T47D (cell line): ENCODE measurements around the gene SLC45A3.

Experiments used
- DNase-seq, 2 experiments: peaks; one replicate each; pipeline versions ENCODE4 v3.0.0 to v3.0.0-alpha.2; 2011 to 2012; ENCODE audit warnings: low read depth in 1 of 2, low spot score in 1 of 2
- JUND ChIP-seq: IDR thresholded peaks from 2 replicates; pipeline ENCODE4 v1.6.1; 2012; ENCODE audit warnings: low read depth
- in situ Hi-C: cut with HindIII; loops from 2 replicates; pipeline ENCODE4 v1.10.0; 2016; ENCODE audit warnings: low sequenced_read_pairs, low pct_unique_long_range_greater_than_20kb

Gene SLC45A3

DNA sequence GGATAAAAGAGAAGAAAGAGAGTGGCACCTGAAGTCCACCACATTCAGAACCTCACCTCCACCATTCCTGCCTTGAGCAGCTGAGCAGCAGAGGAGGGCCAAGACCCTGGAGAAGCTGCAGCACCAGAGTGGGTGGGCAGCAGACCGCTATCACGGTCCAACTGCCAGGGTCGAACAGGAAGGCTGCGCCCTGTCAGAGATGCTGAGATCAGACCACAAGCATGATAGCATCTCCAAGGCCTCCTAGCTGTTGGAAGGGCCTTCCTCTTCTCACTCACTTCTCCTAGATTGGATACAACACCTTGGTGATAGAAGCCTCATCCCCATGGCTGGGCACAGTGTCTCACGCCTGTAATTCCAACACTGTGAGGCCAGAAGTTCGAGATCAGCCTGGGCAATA, 12.1 kb upstream of the SLC45A3 start:
- in situ Hi-C loops = no loop called here
- TF ChIP-seq JUND = no peak
- no peak for DNase-seq

DNA sequence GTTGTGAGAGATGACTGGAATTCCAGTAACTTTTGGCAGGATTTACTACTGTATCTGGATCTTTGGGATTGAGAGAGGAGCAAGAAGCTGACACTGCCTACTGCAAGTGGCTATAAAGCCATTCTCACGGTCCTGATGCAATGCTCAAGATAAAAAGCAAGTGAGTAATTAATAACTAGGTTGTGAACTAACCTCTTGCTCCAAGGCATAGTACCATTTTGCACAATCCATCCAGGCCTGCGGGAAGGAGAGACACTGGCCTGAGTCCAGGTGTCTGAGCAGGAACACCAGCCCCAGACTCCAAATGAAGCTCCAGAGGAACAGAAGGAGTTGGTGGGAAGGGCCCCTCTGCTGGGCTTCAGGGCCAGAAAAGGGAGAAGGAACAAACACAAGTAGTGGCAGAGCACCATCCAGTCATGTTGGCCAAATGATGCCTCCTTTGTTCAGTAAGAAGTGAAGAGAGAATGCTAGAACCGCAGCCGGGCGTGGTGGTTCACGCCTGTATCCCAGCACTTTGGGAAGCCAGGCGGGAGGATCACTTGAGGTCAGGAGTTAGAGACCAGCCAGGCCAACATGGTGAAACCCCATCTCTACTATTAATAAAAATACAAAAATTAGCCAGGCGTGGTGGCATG, 9.9 kb upstream of the SLC45A3 start:
- TF ChIP-seq JUND = no peak
- in situ Hi-C loops = no loop called here
- no peak for DNase-seq

DNA sequence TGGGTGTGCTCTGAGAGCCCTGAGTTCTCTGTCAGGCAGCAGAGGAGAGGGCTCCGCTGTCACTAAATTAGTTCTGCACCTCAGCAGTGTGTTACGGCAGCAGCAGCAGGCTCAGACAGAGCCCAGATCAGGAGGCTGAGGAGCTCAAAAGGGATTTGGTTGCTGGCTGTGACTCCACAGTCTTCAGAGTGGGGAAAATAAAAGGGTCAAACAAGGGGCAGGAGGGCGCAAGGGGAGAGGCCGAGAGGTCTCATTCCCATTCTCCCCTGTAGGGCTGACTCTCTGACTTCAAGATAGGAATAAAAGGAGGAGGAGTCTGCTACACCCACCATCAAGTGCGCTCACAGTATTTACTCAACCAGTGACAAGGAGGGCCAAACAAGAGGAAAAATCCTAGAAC, 9.2 kb upstream of the SLC45A3 start:
- TF ChIP-seq JUND = no peak
- in situ Hi-C loops = no loop called here
- DNase-seq = no peak

DNA sequence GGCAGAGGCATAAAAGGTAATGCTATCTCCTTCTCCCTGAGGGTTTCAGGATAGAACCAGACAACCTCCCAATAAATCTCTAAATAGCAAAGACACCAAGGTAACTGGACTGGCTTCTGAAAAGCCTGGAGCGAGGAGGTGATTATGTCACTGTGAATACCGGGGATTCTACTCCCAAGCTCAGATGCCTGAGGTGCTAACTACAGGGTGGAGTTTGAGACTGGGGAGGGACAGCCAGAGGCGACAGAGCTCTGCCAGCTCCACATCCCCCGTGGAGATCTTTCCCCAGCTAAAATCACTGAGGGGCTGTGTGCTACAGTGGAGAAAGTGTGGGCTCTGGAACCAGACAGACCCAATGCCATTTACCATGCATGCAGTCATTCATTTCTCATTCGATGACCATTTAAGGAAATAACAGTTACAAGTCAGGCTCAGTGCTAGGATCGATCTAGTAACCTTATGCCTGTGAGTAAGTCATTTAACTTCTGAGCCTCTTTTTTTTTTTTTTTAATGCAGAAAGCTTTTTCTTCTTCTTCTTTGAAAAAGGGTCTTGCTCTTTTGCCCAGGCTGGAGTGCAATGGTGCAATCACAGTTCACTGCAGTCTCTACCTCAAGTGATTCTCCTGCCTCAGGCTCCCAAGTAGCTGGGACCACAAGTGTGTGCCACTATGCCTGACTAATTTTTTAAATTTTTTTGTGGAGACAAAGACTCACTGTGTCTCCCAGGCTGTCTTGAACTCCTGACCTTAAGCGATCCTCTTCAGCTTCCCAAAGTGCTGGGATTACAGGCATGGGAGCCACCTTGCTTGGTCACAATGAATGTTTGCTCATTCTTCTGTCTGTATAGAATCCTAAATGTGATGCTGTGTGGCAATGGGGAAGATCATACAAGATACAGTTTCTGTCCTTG, 8.1 kb upstream of the SLC45A3 start:
- DNase-seq = peak in 1 of 2 experiments; percentile 51
- in situ Hi-C loops = no loop called here
- no peak for TF ChIP-seq JUND

DNA sequence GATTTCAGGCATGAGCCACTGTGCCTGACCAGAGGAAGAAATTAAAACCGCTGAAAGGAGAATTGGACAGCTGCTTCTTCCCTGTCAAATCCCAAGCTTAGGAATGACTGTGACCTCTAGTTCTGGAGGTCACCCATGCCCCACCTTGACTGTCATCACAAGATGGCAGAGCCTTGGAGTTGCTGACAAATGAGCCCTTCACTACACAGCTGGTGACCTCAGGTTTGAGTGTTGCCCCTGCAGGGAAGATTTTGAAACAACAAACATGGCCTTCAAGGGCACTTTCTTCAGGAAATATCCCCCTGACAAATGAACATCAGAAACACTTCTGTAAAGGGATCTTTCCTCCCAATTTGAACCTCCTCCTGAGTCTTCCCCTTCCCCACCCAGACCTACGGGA, 6.9 kb upstream of the SLC45A3 start:
- DNase-seq = no peak
- no peak for TF ChIP-seq JUND
- in situ Hi-C loops = no loop called here

DNA sequence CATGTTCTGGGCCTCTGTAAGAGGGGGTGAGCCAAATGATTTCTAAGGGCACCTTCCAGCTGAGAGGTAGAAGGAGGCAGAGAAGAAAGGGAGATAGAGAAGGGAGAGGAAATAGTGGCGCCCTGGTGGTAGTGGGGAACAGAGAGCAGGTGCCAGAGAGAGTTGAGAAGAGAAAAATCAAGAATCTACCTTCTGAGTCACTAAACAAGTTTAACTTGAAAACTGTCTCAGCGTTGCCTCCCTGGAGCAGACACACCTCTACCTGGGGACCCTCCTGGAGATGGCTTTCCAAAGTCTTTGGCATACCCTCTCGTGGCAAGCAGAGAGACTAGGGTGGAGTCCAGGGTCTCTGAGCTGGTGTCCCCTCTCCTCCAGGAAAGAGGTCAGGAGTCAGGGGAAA, 1.1 kb upstream of the SLC45A3 start:
- TF ChIP-seq JUND = no peak
- in situ Hi-C loops = no loop called here
- DNase-seq = peak in 1 of 2 experiments; percentile 30

DNA sequence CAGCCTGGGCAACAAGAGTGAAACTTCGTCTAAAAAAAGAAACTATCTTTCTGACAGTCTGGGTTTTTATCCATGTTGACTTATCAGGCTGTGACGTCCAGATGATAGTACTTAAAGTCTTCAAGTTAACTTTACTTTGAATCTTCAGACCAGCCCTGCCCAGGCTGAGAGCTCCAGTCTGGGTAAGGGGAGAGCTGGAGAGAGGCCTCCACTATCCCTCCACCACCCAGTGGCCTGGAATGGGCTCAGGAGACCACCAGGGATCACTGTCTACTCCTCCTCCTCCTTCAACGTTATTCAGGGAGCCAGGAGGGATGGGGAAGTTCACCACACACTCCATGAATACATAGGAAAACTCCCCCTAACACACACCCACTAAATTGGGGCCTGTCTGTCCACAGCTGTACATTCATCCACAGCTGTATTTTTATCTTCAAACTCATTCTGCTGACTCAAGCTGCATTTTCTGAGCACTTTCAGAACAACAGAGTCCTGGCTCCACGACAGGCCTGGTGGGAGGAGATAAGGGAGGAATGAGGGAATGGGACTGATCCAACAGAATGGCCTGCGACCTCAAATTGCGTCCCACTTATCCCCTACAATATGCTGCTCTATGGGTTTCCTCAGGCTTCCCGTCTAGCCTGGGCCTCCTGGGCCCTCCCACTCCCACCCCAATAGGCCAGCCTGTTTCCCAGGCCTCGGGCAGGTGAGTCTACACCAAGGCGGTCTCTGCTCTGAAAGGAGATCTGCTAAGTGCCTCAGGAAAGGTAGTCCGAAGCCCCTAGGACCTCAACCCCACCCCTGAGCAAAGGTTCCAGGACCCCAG, 1.8 kb downstream of the SLC45A3 start:
- DNase-seq = no peak
- in situ Hi-C loops = no loop called here
- no peak for TF ChIP-seq JUND

DNA sequence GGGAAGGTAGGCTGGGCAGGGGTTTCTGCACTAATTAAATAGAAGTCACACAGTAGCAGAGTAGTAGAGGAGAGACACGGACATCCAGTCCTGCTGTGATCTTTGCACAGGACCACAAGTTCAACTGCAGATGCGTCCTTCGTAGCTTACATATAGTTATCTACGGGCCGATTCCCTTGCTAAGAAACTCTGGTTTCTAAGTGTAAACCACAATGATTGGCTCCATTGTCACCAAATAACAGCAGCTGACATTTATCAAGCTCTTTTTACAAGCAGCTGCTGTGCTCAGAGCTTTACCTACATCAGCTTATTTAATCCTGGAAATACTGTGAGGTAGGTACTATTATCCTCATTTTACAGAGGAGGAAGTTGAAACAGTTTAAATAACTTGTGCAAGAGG, 3.1 kb downstream of the SLC45A3 start:
- no peak for TF ChIP-seq JUND
- no peak for DNase-seq
- in situ Hi-C loops = no loop called here

DNA sequence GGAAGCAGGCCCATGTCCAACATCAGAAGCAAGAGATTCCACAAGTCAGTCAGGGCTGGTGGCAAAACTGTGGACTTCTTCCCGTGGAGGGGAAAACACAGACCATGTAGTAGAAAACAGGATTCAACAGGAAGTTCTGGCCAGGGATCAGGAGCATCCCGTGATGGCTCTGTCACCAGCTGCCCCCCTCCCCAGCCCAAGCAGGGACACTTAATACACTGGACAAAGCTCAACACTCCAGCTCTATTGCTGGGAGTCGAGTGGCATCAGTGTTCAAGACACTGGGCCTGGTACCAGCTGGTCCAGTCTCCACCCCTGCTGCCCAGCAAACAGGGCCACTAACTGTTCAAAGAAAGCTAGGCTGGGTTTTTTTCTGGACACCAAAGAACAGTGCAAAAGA, 3.7 kb downstream of the SLC45A3 start:
- in situ Hi-C loops = no loop called here
- no peak for DNase-seq
- no peak for TF ChIP-seq JUND

DNA sequence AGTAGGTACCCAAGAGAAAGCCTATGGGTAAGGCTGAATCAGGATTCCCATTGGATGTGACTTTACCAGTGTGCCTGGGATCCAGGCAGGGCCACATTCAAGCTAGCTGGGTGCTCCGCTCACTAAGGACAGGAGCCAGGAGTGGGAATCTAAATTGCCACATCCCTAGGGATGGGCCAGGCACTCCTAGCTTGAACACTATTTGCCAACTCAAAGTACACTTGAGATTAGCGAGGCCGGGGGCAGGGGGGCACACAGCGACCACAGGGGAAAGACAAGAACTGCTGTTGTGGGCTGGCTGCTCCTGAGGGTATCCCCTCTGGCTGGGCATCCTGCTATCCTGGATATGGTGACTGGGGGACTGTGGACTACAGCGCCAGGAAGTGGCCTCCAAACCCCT, 4.3 kb downstream of the SLC45A3 start:
- no peak for DNase-seq
- no peak for TF ChIP-seq JUND
- in situ Hi-C loops = no loop called here

DNA sequence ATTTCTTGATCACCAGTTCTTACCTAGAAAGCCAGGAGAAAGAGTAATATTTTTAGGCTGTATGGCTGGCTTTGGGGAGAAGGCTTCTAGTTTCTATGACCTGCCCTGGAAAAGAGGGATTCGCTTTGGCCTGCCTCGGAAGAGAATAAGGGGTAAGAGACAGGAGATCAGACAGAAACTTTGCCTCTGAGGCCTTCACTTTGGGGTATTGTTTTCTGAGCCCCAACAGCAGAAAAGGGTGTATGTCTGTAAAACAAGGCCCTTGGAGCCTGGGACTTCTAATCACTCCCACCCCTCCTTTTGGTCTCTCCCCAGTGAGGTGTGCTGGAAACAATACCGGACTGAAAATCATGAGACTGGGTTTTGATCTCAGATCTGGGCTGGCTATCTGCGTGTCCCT, 5.1 kb downstream of the SLC45A3 start:
- TF ChIP-seq JUND = no peak
- in situ Hi-C loops = no loop called here
- DNase-seq = no peak

DNA sequence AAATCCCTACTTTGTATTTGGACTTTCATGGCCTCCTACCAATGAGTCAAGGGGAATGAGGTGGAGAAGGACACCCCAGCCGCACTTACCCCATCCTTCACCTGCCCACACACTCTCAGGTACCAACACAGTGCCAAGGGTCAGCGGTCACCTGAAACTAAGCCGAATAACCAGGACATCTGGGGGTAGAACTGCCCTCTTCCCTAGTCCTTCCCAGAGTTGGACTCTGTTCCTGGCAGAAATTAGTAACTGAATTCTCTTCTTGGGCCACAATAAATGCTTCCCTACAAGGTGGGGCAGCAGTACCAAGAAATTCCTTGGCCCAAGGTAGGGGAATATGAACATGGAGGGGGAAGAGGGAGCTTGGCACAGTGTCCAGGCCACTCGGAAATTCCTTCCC, 7.3 kb downstream of the SLC45A3 start:
- in situ Hi-C loops = no loop called here
- TF ChIP-seq JUND = no peak
- no peak for DNase-seq

DNA sequence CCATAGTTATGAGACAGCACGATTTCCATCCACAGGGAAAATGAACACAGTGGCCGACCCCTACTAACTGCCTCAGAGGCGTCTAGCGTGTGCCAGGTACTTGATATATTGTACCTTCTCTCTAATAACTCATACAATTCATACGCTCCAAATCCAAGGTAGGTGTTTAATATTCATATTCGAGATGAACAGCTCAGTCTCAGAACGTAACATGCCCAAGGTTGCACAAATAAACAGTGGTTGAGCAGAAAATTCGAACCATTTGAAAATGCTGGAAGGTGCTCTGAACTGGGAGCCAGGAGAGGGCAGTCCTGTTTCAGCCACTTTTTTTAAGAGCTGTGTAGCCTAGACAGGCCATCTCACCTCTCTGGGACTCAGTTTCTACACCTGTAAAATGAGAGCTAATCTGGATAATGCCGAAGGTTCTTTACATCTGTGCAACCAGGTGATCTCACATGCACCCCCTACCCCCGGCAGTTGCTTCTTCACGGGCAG, 7.9 kb downstream of the SLC45A3 start:
- no peak for TF ChIP-seq JUND
- in situ Hi-C loops = no loop called here
- DNase-seq = peak in 1 of 2 experiments; percentile 41
